GM10248 (cell line): ENCODE results near the gene SLC49A3.

Experiments used
- CTCF ChIA-PET: fragments of 300-600 bp; sonication (Branson Sonifier 250); formaldehyde crosslinking; extraction: SDS; loops from one replicate; lab custom pipeline; 2021; ENCODE audit warnings: antibody characterized with exemption; lab: Yijun Ruan, JAX
- POLR2A ChIA-PET: fragments of 350-650 bp; sonication (Branson Sonifier 250); formaldehyde crosslinking; extraction: SDS; loops from one replicate; lab custom pipeline; 2020; ENCODE audit warnings: antibody characterized with exemption; lab: Yijun Ruan, JAX
- DNase-seq: peaks from one replicate; pipeline ENCODE4 v3.0.0; 2012; ENCODE audit errors: extremely low spot score
- CTCF ChIP-seq: IDR thresholded peaks from 2 replicates; pipeline ENCODE4 v1.5.1; 2012; ENCODE audit warnings: mild to moderate bottlenecking, low read depth; ENCODE audit errors: extremely low read depth, missing control alignments, control extremely low read depth

SLC49A3 gene

GRCh38 chr4:689723-690122 lies 772 bp upstream of the SLC49A3 start:
- POLR2A ChIA-PET, result no interaction called here
- DNase-seq, result no peak
- CTCF ChIA-PET, result no interaction called here
- no peak for TF ChIP-seq CTCF

DNA sequence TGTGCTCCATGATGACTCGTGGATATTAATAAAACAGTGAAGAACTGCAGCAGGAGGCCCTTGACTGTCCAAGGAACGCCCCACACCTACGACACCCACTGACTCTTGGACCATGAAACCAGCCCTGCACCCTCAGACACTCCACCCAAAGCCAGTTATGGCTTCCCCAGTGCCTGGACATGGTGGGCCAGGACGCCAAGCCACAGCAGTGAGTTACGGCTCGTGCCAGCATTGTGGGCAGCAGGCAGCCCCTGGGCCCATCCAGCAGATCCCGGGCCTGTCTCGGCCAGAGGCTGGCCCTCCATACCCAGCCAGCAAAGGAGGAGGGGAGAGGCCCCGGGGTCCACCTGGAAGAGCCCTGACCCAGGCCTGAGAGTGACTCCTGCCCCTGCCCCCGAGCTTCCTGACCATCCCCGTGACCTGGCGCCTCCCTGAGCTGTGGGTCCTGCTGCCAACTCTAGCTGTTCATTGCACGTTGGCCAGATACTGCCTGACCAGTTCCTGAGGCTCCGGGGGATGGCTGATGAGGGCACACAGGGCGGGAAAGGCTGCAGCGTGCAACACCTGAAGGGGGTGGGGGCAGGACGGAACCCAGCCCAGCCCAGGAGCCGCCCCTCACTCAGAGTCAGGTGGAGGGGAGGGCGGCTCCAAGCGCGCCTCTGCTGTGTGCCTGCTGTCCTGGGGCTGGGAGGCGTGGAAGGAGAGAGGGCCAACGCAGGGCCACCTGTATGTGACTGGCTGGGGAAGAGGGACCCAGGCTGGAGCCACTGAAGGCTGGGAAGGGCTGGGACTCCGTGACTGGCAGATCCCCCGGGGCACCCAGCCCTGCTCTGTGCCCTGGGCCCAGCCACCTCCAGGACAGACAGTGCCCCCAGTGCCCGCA lies 739 bp downstream of the SLC49A3 start:
- no peak for DNase-seq
- ChIA-PET POLR2A (no interaction called here), CTCF (interaction anchor here (2.0 kb wide), 1 partner anchor 13 kb away, joined by 14 read pairs; the partner anchor contains the start of genes ATP5ME and MYL5)
- no peak for TF ChIP-seq CTCF

- DNase-seq, result no peak
- POLR2A ChIA-PET, result no interaction called here
- no peak for TF ChIP-seq CTCF
- CTCF ChIA-PET, result interaction anchor here (1.2 to 2.0 kb wide), 2 partner anchors 9 to 12 kb away, joined by 3 to 14 read pairs; partner anchors contain the start of genes ATP5ME and MYL5
Observed at GRCh38 chr4:687048-687970, 1.6 kb downstream of the SLC49A3 start.

GRCh38 chr4:686413-687040 lies 2.4 kb downstream of the SLC49A3 start:
- TF ChIP-seq CTCF, result no peak
- CTCF ChIA-PET, result interaction anchor here (1.2 to 3.1 kb wide), 3 partner anchors 8 to 12 kb away, joined by 3 to 15 read pairs (median 14); partner anchors contain the start of genes ATP5ME and MYL5
- POLR2A ChIA-PET, result no interaction called here
- DNase-seq, result no peak

- TF ChIP-seq CTCF, result no peak
- ChIA-PET CTCF (interaction anchor here (2.8 to 3.1 kb wide), 2 partner anchors 11 to 15 kb away, joined by 13 to 15 read pairs; partner anchors contain the start of genes ATP5ME and MYL5), POLR2A (no interaction called here)
- no peak for DNase-seq
Observed at GRCh38 chr4:685679-686412, 3.1 kb downstream of the SLC49A3 start.
